ENCODE measurements around the gene PCLAF.

DNA sequence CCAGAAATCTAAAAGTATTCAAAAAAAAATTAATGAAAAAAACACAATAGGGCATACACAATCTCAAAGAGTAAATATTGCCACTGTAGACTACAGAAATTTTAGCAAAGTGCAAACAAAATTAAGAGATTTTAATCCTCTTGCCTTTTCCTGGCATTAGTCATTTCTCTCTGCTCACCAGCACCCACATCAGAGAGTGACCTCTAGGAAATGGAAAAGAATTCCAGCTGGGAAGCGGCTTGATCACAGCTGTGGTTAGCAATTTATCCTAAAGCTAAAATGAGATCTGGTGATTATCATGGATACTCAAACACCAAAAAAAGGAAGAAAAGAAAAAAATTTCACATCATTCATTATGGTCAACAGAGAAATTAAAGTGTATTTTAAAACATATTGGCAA is 32.8 kb downstream of the PCLAF start:
- TF ChIP-seq EZH2 (IDR thresholded peaks at IDR 0.05; ENCODE audit: borderline replicate concordance, insufficient read depth, low read depth, low read length, poor library complexity, severe bottlenecking), result no peak
- no peak for TF ChIP-seq CTCF (IDR thresholded peaks at IDR 0.05)

Measured in B cell (primary cell).